KOPT-K1 (cell line): ENCODE data around the gene POGLUT2.
"Not testable (repeated sequence)": the region's sequence is repeated elsewhere in the genome, so short reads cannot be mapped to it uniquely, and the experiment has no call there.

ENCODE experiments used
- H3K27ac ChIP-seq: fragments of 200-600 bp; sonication (generic); 2 replicates; pipeline ENCODE4 v1.5.1; 2016; ENCODE audit warnings: antibody characterized with exemption, mild to moderate bottlenecking, low read depth, low read length; ENCODE audit not compliant: poor library complexity, severe bottlenecking
- H3K36me3 ChIP-seq: fragments of 200-600 bp; sonication (generic); 2 replicates; pipeline ENCODE4 v1.5.1; 2017; ENCODE audit warnings: antibody characterized with exemption, mild to moderate bottlenecking, low read length, moderate library complexity; ENCODE audit not compliant: insufficient read depth
- H3K9me3 ChIP-seq: fragments of 200-600 bp; sonication (generic); 2 replicates; pipeline ENCODE4 v1.5.1; 2017; ENCODE audit warnings: antibody characterized with exemption, low read length, mild to moderate bottlenecking; ENCODE audit not compliant: insufficient read depth, poor library complexity, severe bottlenecking

POGLUT2 gene

GRCh38 chr13:102781591-102781990, 17.2 kb downstream of the POGLUT2 start:
- no peaks in the 10 kb centered on the region for H3K36me3 ChIP-seq

DNA sequence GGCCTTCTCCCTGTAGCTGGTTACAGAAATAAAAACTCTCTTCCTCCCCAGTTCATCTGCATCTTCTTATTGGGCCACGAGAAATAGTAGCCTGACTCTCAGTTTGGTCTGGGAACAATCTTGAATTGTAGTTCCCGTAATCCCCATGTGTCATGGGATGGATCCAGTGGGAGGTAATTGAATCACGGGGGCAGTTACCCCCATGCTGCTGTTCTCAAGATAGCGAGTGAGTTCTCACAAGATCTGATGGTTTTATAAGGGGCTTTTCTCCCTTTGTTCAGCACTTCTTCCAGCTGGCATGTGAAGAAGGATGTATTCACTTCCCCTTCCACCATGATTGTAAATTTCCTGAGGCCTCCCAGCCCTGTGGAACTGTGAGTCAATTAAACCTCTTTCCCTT, 18.1 kb downstream of the POGLUT2 start:
- H3K9me3 ChIP-seq: peaks cover 20% of the 10 kb centered on the region
- not testable (repeated sequence) for H3K36me3 ChIP-seq, H3K27ac ChIP-seq

More at GRCh38 chr13:102781591-102781990, 17.2 kb downstream of the POGLUT2 start:
- Histone ChIP-seq H3K27ac (no peak overlapping the region), H3K9me3 (peaks cover 20% of the 10 kb centered on the region)

GRCh38 chr13:102779436-102780159, 19.2 kb downstream of the POGLUT2 start:
- peaks cover 20% of the 10 kb centered on the region for H3K9me3 ChIP-seq
- no peaks in the 10 kb centered on the region for H3K36me3 ChIP-seq
- H3K27ac ChIP-seq: peak overlapping the region; percentile 21

- no peaks in the 10 kb centered on the region for H3K36me3 ChIP-seq
- peaks cover 19% of the 10 kb centered on the region for H3K9me3 ChIP-seq
- H3K27ac ChIP-seq: no peak overlapping the region
Measured at GRCh38 chr13:102777736-102778135, 21.0 kb downstream of the POGLUT2 start.

- Histone ChIP-seq H3K36me3 (0 out of 2 replicates have a peak, but pooled peaks cover 4% of the 10 kb centered on the region), H3K27ac (no peak overlapping the region), H3K9me3 (peaks cover 4% of the 10 kb centered on the region)
Measured at GRCh38 chr13:102776271-102776670, 22.5 kb downstream of the POGLUT2 start.

GRCh38 chr13:102774591-102775520, 23.9 kb downstream of the POGLUT2 start:
- H3K9me3 ChIP-seq: no peaks in the 10 kb centered on the region
- H3K27ac ChIP-seq: peak overlapping the region; percentile 79
- H3K36me3 ChIP-seq: 0 out of 2 replicates have a peak, but pooled peaks cover 4% of the 10 kb centered on the region

GRCh38 chr13:102774214-102774568, 24.6 kb downstream of the POGLUT2 start:
- H3K9me3 ChIP-seq: no peaks in the 10 kb centered on the region
- H3K36me3 ChIP-seq: 0 out of 2 replicates have a peak, but pooled peaks cover 4% of the 10 kb centered on the region
- H3K27ac ChIP-seq: peak overlapping the region; percentile 79

GRCh38 chr13:102773441-102774213, 25.1 kb downstream of the POGLUT2 start, which contains the start of gene TEX30:
Gene TEX30 (minus strand): TSS chr13:102773786. CDS start chr13:102770026, 3,760 bp downstream.
- Histone ChIP-seq H3K9me3 (no peaks in the 10 kb centered on the region), H3K36me3 (0 out of 2 replicates have a peak, but pooled peaks cover 4% of the 10 kb centered on the region), H3K27ac (peak within 1 kb of the TSS; percentile 79)

DNA sequence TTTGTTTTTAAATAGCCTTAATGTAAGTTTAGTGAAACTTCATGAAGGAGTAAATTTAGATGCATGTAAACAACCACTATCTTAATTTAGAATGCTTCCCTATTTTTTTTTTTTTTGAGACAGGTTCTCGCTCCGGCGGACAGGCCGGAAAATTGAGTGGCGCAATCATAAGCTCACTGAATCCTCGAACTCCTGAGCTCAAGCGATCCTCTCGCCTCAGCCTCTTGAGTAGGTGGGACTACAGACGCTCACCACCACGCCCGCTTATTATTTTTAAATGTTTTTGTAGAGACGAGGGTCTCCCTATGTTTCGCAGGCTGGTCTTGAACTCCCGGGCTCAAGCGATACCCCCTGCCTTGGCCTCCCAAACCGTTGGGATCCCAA, 26.7 kb downstream of the POGLUT2 start:
- no peaks in the 10 kb centered on the region for H3K9me3 ChIP-seq
- H3K36me3 ChIP-seq: peaks cover 20% of the 10 kb centered on the region
- no peak overlapping the region for H3K27ac ChIP-seq

DNA sequence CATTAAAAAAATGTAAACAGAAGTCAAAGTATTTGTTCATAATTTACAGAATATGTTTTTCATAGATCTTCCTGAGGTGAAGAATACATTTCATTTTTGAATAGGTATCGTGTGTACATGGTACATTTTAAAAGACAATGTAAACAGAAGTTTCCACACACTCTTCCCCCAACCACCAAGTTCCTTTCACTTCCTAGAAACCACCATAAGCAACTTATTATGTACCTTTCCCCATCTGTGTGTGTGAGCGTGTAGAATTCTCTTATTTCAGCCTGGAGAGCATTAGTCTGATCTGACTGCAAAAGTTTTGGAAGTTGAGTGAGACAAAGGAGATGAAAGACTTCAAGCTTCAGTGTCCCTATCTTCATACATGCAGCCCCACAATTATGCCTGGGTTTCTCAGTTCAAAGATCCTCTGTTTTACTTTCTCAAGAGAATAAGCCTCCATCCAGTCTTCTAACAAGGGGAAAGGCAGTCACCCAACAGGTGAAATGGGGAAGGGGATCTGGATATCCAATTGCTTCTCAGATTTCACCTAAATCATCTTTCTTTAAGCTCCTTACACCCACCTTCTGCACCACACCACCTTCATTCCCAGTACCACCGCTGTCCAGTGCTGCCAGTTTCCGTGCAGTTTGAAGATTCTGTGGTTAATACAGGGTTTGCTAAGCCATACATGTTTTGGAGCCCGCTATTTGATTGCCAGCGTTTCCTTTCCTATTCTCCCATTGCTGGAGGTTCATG, 27.3 kb downstream of the POGLUT2 start:
- Histone ChIP-seq H3K36me3 (peaks cover 25% of the 10 kb centered on the region), H3K9me3 (no peaks in the 10 kb centered on the region), H3K27ac (no peak overlapping the region)

DNA sequence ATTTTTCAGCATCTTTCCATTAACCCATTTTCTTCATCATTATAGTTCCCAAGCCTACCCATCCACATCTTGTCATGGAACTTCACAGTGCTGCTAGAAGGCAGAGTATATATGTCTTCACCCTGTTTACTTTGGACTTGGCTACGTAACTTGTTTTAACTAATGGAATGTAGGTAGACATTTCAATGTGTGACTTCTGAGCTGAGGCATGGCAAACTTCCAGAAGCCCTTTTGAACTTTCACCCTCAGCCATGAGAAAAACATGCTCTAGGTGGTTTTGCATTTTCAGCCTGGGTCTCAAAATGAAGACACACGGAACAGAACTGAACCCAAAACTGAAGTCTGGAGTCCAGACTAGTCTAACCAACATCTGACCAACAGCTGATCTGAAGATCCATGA, 28.3 kb downstream of the POGLUT2 start:
- Histone ChIP-seq H3K27ac (no peak overlapping the region), H3K36me3 (peaks cover 36% of the 10 kb centered on the region), H3K9me3 (no peaks in the 10 kb centered on the region)

DNA sequence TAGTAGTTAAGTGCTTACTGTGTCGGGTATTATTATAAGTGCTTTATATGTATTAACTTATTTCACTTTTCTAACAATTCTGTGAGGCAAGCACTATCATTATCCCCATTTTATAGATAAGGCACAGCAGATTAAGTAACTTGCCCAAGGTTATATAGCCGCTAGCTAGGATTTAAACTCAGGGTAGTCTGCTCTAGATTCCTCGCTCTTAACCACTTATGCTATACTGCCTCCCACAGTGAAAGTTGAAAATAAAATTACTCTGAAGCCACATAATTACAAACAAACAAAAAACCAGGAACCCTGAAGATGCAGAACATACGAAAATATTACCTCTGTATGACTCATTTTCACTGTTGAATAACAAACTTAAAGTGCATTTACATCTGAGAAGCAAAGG, 29.1 kb downstream of the POGLUT2 start:
- Histone ChIP-seq H3K36me3 (peaks cover 37% of the 10 kb centered on the region), H3K9me3 (no peaks in the 10 kb centered on the region), H3K27ac (no peak overlapping the region)

DNA sequence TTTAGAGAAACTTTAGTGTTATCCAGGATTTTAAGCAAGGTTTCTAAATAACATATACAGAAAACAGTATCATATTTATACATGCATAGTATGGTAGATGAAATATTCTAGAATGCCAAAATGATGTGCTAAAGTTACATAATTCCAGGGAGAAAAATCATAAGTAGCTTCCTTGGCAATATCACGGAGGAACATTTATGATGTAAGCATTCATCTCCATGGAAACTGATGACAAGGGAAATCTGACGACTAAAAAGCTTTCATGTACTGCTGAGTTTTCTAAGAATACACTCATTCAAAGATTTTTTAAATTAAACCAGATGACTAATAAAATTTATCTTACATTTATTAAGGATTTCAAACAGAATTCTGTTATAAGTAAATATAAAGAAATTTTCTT, 29.9 kb downstream of the POGLUT2 start:
- Histone ChIP-seq H3K9me3 (no peaks in the 10 kb centered on the region), H3K36me3 (peaks cover 37% of the 10 kb centered on the region), H3K27ac (no peak overlapping the region)

GRCh38 chr13:102763741-102764140, 35.0 kb downstream of the POGLUT2 start:
- no peak overlapping the region for H3K27ac ChIP-seq
- peaks cover 33% of the 10 kb centered on the region for H3K36me3 ChIP-seq
- H3K9me3 ChIP-seq: no peaks in the 10 kb centered on the region
